Stomach (tissue), 9 donors: ENCODE results near the gene TGM1. TPM values are rescaled to one million over a fixed set of nuclear protein-coding genes. Genes with fewer than 3 reads are reported as not detected.

Source experiments
- DNase-seq, 2 donors: peaks; one replicate each; pipeline versions ENCODE4 v3.0.0 to v3.0.0-alpha.2; 2013 to 2019
- H3K27ac ChIP-seq, 5 donors: fragments of 200-600 bp in 4 of 5; sonication (generic) in 4 of 5; one replicate each; pipeline ENCODE4 v1.5.1; 2013 to 2019; ENCODE audit warnings: mild to moderate bottlenecking in 1 of 5, moderate library complexity in 1 of 5
- H3K27me3 ChIP-seq, 3 donors: fragments of 200-600 bp; sonication (generic); one replicate each; pipeline ENCODE4 v1.5.1; 2017 to 2019; ENCODE audit warnings: mixed run types in 1 of 3
- H3K36me3 ChIP-seq, 4 donors: fragments of 200-600 bp; sonication (generic); 1 replicate in 3 of 4; 2 replicates in 1 of 4; pipeline ENCODE4 v1.5.1; 2016 to 2019
- H3K4me1 ChIP-seq, 4 donors: fragments of 200-600 bp; sonication (generic); one replicate each; pipeline ENCODE4 v1.5.1; 2016 to 2019
- H3K4me3 ChIP-seq, 4 donors: fragments of 200-600 bp; sonication (generic) in 3 of 4; one replicate each; pipeline ENCODE4 v1.5.1; 2016 to 2019; ENCODE audit warnings: mild to moderate bottlenecking in 1 of 4
- H3K9me3 ChIP-seq, 4 donors: fragments of 200-600 bp; sonication (generic); one replicate each; pipeline ENCODE4 v1.5.1; 2016 to 2019
- CTCF ChIP-seq, 7 experiments: fragments of 450-650 bp in 4 of 7; fragments of 200-600 bp in 3 of 7; sonication (generic) in 3 of 7; IDR thresholded peaks; one replicate each; pipeline ENCODE4 v1.5.1; 2016 to 2019; ENCODE audit warnings: antibody characterized with exemption in 7 of 7, control low read depth in 2 of 7, mild to moderate bottlenecking in 1 of 7
- EP300 ChIP-seq: sonication (generic); formaldehyde crosslinking; IDR thresholded peaks from one replicate; pipeline ENCODE4 v1.6.1; 2017; ENCODE audit warnings: antibody characterized with exemption
- POLR2A ChIP-seq, 4 donors: fragments of 450-650 bp; IDR thresholded peaks; one replicate each; pipeline ENCODE4 v1.6.1; 2016; ENCODE audit warnings: antibody characterized with exemption in 4 of 4, control low read depth in 2 of 4, mild to moderate bottlenecking in 1 of 4, moderate library complexity in 1 of 4
- POLR2AphosphoS5 ChIP-seq, 3 donors: sonication (generic); formaldehyde crosslinking; IDR thresholded peaks; one replicate each; pipeline ENCODE4 v1.6.1; 2016; ENCODE audit warnings: antibody characterized with exemption in 3 of 3
- WGBS, 5 donors: extraction: QIAGEN DNeasy Blood & Tissue Kit in 3 of 5; methylation state at CpG; one replicate each; pipeline versions ENCODE4 v1.1.5 to v1.1.7; 2013 to 2018; 5-methylcytosine and 5-hydroxymethylcytosine counted together
- intact Hi-C: fragments of 100-400 bp; cut with DNase I; formaldehyde crosslinking; loops from one replicate; pipeline ENCODE4 v1.15.1; 2023; ENCODE audit warnings: low total_unique reads
- polyA plus RNA-seq, 3 donors: library from polyadenylated mRNA; stranded (reverse); fragments of 200-250 nt; gene quantifications; one replicate each; pipeline ENCODE4 v1.2.3, GENCODE V29; 2013
- total RNA-seq, 5 donors: library from RNA; depleted of rRNA; stranded (reverse); fragments of >200 nt; gene quantifications; one replicate each; pipeline versions ENCODE4 v1.1.0 to v1.2.3, GENCODE V29; 2014 to 2016
- donor health status: healthy with polysubstance abuse.
- donor health status: Bipolar disorder and iron deficiency.
- donor health status: healthy.

Gene TGM1
- total and polyA plus RNA-seq, 8 donors = 1.7 to 131 (median 5.1) TPM

GRCh38 chr14:24292118-24292807, 29.3 kb upstream of the TGM1 start:
- Histone ChIP-seq H3K9me3 (no peaks in the 10 kb centered on the region), H3K27me3 (no peaks in the 10 kb centered on the region), H3K27ac (no peak overlapping the region), H3K4me3 (no peak overlapping the region), H3K36me3 (peaks cover 26 to 79% (median 65%) of the 10 kb centered on the region in 4 donors), H3K4me1 (peaks cover 0 to 11% (median 9%) of the 10 kb centered on the region in 4 donors)
- intact Hi-C loops = loop anchor here (10.0 kb wide), 1 partner anchor 47 kb away; the partner anchor contains the start of gene TINF2
- no peak for DNase-seq
- WGBS, 5 donors = 92 to 96% (median 94%) methylated on average over 10 to 11 of the region's 11 CpGs
- TF ChIP-seq EP300 = no peak
- no peak for TF ChIP-seq POLR2A (IDR thresholded peaks at IDR 0.05)
- no peak for TF ChIP-seq POLR2AphosphoS5 (IDR thresholded peaks at IDR 0.05)
- TF ChIP-seq CTCF (IDR thresholded peaks at IDR 0.05) = no peak

GRCh38 chr14:24291446-24292117, 28.6 kb upstream of the TGM1 start:
- H3K9me3 ChIP-seq = no peaks in the 10 kb centered on the region
- TF ChIP-seq POLR2AphosphoS5 (IDR thresholded peaks at IDR 0.05) = no peak
- TF ChIP-seq POLR2A (IDR thresholded peaks at IDR 0.05) = no peak
- no peak for TF ChIP-seq EP300
- TF ChIP-seq CTCF (IDR thresholded peaks at IDR 0.05) = no peak
- peaks cover 0 to 4% (median 2%) of the 10 kb centered on the region in 4 donors for H3K4me1 ChIP-seq
- DNase-seq = no peak
- no peaks in the 10 kb centered on the region for H3K27me3 ChIP-seq
- WGBS, 5 donors = 85 to 93% (median 90%) methylated on average over 3 of the region's 3 CpGs
- H3K4me3 ChIP-seq = no peak overlapping the region
- H3K27ac ChIP-seq = no peak overlapping the region
- intact Hi-C loops = loop anchor here (10.0 kb wide), 1 partner anchor 47 kb away; the partner anchor contains the start of gene TINF2
- peaks cover 26 to 79% (median 65%) of the 10 kb centered on the region in 4 donors for H3K36me3 ChIP-seq

- no peak for DNase-seq
- no peaks in the 10 kb centered on the region for H3K27me3 ChIP-seq
- no peak overlapping the region for H3K27ac ChIP-seq
- no peaks in the 10 kb centered on the region for H3K9me3 ChIP-seq
- no peak for TF ChIP-seq EP300
- TF ChIP-seq POLR2A (IDR thresholded peaks at IDR 0.05) = no peak
- no peak for TF ChIP-seq POLR2AphosphoS5 (IDR thresholded peaks at IDR 0.05)
- TF ChIP-seq CTCF (IDR thresholded peaks at IDR 0.05) = no peak
- peaks cover 18 to 71% (median 58%) of the 10 kb centered on the region in 4 donors for H3K36me3 ChIP-seq
- intact Hi-C loops = loop anchor here (10.0 kb wide), 1 partner anchor 46 kb away; the partner anchor contains the start of gene TINF2
- H3K4me1 ChIP-seq = no peaks in the 10 kb centered on the region
- H3K4me3 ChIP-seq = no peak overlapping the region
- WGBS, 5 donors = 80 to 91% (median 85%) methylated on average over 9 of the region's 9 CpGs
Measured at GRCh38 chr14:24290746-24291145, 27.8 kb upstream of the TGM1 start.

- H3K36me3 ChIP-seq = peaks cover 18 to 61% (median 49%) of the 10 kb centered on the region in 4 donors
- H3K27ac ChIP-seq = no peak overlapping the region
- DNase-seq = no peak
- 73 to 82% (median 78%) methylated on average over 6 of the region's 6 CpGs for WGBS, 5 donors
- no peak overlapping the region for H3K4me3 ChIP-seq
- no peaks in the 10 kb centered on the region for H3K4me1 ChIP-seq
- H3K9me3 ChIP-seq = no peaks in the 10 kb centered on the region
- H3K27me3 ChIP-seq = no peaks in the 10 kb centered on the region
- TF ChIP-seq EP300 = no peak
- no peak for TF ChIP-seq CTCF (IDR thresholded peaks at IDR 0.05)
- TF ChIP-seq POLR2AphosphoS5 (IDR thresholded peaks at IDR 0.05) = no peak
- intact Hi-C loops = loop anchor here (10.0 kb wide), 1 partner anchor 45 kb away; the partner anchor contains the start of gene TINF2
Measured at GRCh38 chr14:24289649-24290280, 26.8 kb upstream of the TGM1 start.
